Tibial nerve (tissue), 4 donors: ENCODE results near the gene SPATA16. TPM values are rescaled to one million over a fixed set of nuclear protein-coding genes. Genes with fewer than 3 reads are reported as not detected.

Experiments used
- DNase-seq, 2 donors: peaks; one replicate each; pipeline ENCODE4 v3.0.0-alpha.2; 2019; ENCODE audit warnings: low spot score in 2 of 2
- H3K27ac ChIP-seq, 4 donors: fragments of 200-600 bp; sonication (generic) in 3 of 4; one replicate each; pipeline ENCODE4 v1.5.1; 2017 to 2019; ENCODE audit warnings: mild to moderate bottlenecking in 1 of 4
- H3K27me3 ChIP-seq, 2 donors: fragments of 200-600 bp; sonication (generic) in 1 of 2; one replicate each; pipeline versions ENCODE4 v1.5.1 to v1.6.0; 2017 to 2019
- H3K36me3 ChIP-seq, 3 donors: fragments of 200-600 bp; sonication (generic); one replicate each; pipeline ENCODE4 v1.5.1; 2018 to 2019
- H3K4me1 ChIP-seq, 4 donors: fragments of 200-600 bp; sonication (generic) in 3 of 4; one replicate each; pipeline ENCODE4 v1.5.1; 2017 to 2019
- H3K4me3 ChIP-seq, 4 donors: fragments of 200-600 bp; sonication (generic) in 3 of 4; one replicate each; pipeline ENCODE4 v1.5.1; 2017 to 2019; ENCODE audit warnings: mild to moderate bottlenecking in 1 of 4, moderate library complexity in 1 of 4
- H3K9me3 ChIP-seq, 4 donors: fragments of 200-600 bp; sonication (generic) in 3 of 4; one replicate each; pipeline ENCODE4 v1.5.1; 2017 to 2019
- CTCF ChIP-seq, 5 experiments: fragments of 200-600 bp in 3 of 5; fragments of 450-650 bp in 2 of 5; sonication (generic) in 3 of 5; IDR thresholded peaks; one replicate each; pipeline ENCODE4 v1.5.1; 2016 to 2019; ENCODE audit warnings: antibody characterized with exemption in 5 of 5, mild to moderate bottlenecking in 3 of 5, moderate library complexity in 2 of 5
- EP300 ChIP-seq, 2 donors: sonication (generic); formaldehyde crosslinking; IDR thresholded peaks; one replicate each; pipeline ENCODE4 v1.6.1; 2017; ENCODE audit warnings: antibody characterized with exemption in 2 of 2, mild to moderate bottlenecking in 1 of 2
- POLR2A ChIP-seq, 2 donors: fragments of 450-650 bp; IDR thresholded peaks; one replicate each; pipeline ENCODE4 v1.6.1; 2017; ENCODE audit warnings: antibody characterized with exemption in 2 of 2, mild to moderate bottlenecking in 2 of 2, moderate library complexity in 2 of 2
- WGBS, 2 donors: methylation state at CpG; one replicate each; pipeline ENCODE4 v1.1.5; 2018; 5-methylcytosine and 5-hydroxymethylcytosine counted together
- total RNA-seq, 4 donors: library from RNA; depleted of rRNA; stranded (reverse); fragments of >200 nt; gene quantifications; one replicate each; pipeline ENCODE4 v1.1.0, GENCODE V29; 2016

SPATA16 gene
- total RNA-seq, 4 donors from 2014 or later = not detected

- Histone ChIP-seq H3K9me3 (no peaks in the 10 kb centered on the region), H3K4me3 (no peak overlapping the region), H3K27me3 (no peaks in the 10 kb centered on the region), H3K27ac (no peak overlapping the region), H3K36me3 (no peaks in the 10 kb centered on the region), H3K4me1 (no peaks in the 10 kb centered on the region)
- 69 to 86% methylated on average over 2 of the region's 2 CpGs for WGBS, 2 donors
- no peak for TF ChIP-seq EP300 (IDR thresholded peaks at IDR 0.05)
- TF ChIP-seq POLR2A (IDR thresholded peaks at IDR 0.05) = no peak
- TF ChIP-seq CTCF (IDR thresholded peaks at IDR 0.05) = no peak
- no peak for DNase-seq
Observed at GRCh38 chr3:172859041-172859440, 282.0 kb downstream of the SPATA16 start.

DNA sequence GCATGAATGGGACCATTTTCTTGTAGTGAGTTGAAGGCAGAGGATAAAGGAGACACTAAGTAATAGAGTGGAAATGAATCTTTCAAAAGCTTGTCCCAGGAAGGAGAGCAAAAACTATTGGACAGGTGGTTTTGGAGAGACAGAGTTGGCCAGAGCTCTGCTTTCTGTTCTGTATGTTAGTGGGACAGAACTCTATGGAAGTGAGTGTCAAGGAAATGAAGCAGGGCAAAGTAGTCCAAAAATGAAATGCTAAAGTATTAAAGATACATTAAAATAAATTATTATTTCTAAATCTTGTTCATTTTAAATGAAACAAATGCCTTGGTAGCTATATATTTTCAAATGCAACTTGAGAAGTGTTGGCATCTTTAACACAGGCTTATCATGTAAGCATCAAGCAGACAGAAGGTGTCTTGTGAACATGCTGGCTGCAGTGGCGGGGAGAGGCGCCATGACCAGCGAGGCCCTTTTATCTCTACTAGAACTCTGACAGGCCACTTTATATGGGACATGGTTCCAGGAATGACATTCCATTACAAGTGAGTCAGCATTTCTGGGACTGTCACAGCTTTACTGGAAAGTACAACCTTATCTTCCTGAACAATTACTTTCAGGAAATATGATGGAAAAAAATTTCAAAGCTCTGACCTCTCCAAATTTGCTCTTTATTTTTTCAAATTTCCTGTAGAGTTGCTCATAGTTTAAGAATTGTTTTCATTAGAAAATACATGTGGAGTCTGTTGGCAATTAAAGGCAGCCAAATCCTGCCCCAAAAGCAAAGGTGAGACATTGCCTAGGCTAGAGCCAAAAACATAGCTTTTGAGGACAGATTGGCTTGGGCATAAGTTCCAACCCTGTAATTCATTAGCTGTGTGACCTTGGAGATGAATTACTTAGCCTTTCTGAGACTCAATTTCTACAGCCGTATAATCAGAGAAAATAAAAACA lies 284.0 kb downstream of the SPATA16 start:
- H3K4me3 ChIP-seq = no peak overlapping the region
- no peaks in the 10 kb centered on the region for H3K36me3 ChIP-seq
- H3K9me3 ChIP-seq = no peaks in the 10 kb centered on the region
- H3K27ac ChIP-seq = no peak overlapping the region
- no peaks in the 10 kb centered on the region for H3K4me1 ChIP-seq
- WGBS, 2 donors = 70 to 72% methylated on average over 4 of the region's 4 CpGs
- no peak for TF ChIP-seq POLR2A (IDR thresholded peaks at IDR 0.05)
- peak; percentile 62 to 65 for TF ChIP-seq EP300 (IDR thresholded peaks at IDR 0.05)
- TF ChIP-seq CTCF (IDR thresholded peaks at IDR 0.05) = no peak
- DNase-seq = no peak
- no peaks in the 10 kb centered on the region for H3K27me3 ChIP-seq

- Histone ChIP-seq H3K27ac (no peak overlapping the region), H3K27me3 (no peaks in the 10 kb centered on the region), H3K4me3 (no peak overlapping the region), H3K36me3 (no peaks in the 10 kb centered on the region), H3K9me3 (no peaks in the 10 kb centered on the region), H3K4me1 (no peaks in the 10 kb centered on the region)
- TF ChIP-seq POLR2A (IDR thresholded peaks at IDR 0.05) (no peak), CTCF (IDR thresholded peaks at IDR 0.05) (no peak), EP300 (IDR thresholded peaks at IDR 0.05) (no peak)
- no peak for DNase-seq
Observed at GRCh38 chr3:172855037-172855436, 286.0 kb downstream of the SPATA16 start.

DNA sequence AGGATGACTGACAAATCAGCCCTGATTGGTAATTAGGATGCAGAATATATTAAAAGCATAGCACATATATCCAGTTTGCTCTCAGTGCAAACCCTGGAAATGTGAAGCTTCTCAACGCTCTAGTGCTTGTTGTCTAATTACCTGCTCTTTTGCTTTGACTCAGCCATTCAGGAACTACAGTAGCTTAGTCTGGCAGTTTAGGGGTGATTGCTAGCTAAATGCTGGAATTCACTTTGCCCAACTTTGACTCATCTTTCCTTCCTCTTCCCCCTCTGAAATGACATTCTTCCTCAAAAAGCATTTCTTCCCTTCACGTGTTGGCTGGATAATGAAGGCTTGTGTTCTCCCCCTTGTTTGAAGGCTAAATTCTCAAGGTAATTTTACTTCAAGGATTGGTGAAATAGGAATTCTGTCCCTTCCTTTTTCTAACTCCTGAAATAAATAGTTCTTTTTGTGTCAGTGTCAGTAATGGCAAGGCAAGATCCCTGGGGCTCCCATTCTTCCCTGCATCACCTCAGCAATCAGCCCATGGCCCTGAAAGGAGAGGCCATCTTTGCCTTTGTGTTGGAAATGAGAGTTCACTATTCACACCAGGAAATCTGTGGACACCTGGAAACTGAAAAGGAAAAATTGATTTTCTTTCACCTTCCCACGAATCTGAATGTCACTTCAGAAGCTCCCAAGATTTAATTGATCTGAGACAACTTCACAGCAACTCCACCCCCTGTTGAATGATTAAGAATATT lies 286.9 kb downstream of the SPATA16 start:
- 39 to 45% methylated on average over 3 of the region's 3 CpGs for WGBS, 2 donors
- TF ChIP-seq EP300 (IDR thresholded peaks at IDR 0.05) (no peak), POLR2A (IDR thresholded peaks at IDR 0.05) (no peak), CTCF (IDR thresholded peaks at IDR 0.05) (no peak)
- no peak for DNase-seq
- Histone ChIP-seq H3K36me3 (no peaks in the 10 kb centered on the region), H3K27ac (no peak overlapping the region), H3K9me3 (no peaks in the 10 kb centered on the region), H3K27me3 (no peaks in the 10 kb centered on the region), H3K4me3 (no peak overlapping the region), H3K4me1 (no peaks in the 10 kb centered on the region)

DNA sequence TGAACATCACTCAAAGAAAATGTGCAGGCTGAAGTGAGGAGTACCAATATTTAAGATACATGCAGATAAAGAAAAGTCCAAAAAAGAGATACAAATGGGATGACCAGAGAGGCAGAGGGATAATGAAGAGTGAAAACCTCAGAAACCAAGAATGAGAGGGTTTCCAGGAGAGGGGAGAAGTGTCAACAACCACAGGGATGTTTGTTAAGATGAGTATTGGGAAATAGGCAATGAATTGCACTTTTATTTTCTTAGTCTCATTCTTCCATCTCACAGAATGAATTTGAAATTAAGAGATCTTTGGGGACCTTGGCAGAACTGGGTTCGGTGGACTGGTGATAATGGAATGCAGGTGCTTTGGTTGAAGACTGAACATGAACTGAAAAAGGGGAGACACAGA lies 288.0 kb downstream of the SPATA16 start:
- no peak overlapping the region for H3K4me3 ChIP-seq
- TF ChIP-seq EP300 (IDR thresholded peaks at IDR 0.05) = no peak
- TF ChIP-seq POLR2A (IDR thresholded peaks at IDR 0.05) = no peak
- no peak for TF ChIP-seq CTCF (IDR thresholded peaks at IDR 0.05)
- H3K9me3 ChIP-seq = no peaks in the 10 kb centered on the region
- no peaks in the 10 kb centered on the region for H3K36me3 ChIP-seq
- 66 to 80% methylated on average over 1 of the region's 1 CpG for WGBS, 2 donors
- no peaks in the 10 kb centered on the region for H3K27me3 ChIP-seq
- DNase-seq = no peak
- H3K27ac ChIP-seq = no peak overlapping the region
- H3K4me1 ChIP-seq = no peaks in the 10 kb centered on the region
